CD4-positive, alpha-beta T cell treated with Interleukin-21 for 1 hour (primary cell): ENCODE measurements around the gene KLK4.
A peak's percentile ranks its signal among the peaks of the same experiment; 100 is the strongest.
"Not testable (repeated sequence)": the region's sequence is repeated elsewhere in the genome, so short reads cannot be mapped to it uniquely, and the experiment has no call there.

Source experiments
- DNase-seq: peaks from one replicate; pipeline ENCODE4 v3.0.0-alpha.2; 2020

KLK4 gene

DNA sequence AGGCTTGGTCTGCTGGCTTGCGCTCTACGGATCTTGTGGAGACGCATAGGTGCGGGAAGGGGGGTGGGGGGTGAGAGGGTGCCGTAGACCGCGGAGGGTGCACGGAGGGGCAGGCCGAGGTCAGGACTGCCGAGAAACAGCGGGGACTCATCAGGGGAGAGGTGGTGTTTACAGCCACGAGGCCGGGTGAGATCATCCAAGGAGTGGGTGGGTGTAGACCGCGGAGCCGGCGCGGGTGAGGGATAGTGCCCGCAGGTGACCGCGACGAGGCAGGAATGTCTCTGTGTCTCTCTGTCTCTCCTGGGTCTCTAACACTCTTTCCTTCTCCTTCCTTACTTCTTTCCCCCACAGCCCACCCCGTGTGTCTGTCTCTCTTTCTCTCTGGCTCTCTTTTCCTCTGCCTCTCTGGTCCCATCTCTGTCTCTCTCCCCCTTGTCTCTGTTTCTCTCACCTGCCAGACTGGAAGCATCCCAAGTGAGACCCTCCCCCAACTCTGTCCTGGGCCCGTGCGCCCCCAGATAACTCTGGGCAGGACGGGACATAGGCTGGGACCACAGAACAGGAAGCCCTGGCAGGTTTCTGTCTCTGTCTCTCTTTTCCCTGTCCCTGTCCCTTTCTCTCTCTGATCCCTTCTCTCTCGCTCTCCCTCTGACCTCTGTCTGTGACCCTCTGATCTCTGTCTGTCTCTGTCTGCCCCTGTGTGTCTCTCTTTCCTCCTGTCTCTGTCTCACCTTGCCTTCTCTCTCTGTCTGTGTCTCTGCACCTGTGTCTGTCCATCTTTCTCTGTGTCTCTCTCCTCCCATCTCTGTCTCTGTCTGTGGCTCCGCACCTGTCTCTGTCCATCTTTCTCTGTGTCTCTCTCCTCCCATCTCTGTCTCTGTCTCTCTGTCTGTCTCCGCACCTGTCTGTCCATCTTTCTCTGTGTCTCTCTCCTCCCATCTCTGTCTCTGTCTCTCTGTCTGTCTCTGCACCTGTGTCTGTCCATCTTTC, 1.8 kb upstream of the KLK4 start:
- DNase-seq: no peak

DNA sequence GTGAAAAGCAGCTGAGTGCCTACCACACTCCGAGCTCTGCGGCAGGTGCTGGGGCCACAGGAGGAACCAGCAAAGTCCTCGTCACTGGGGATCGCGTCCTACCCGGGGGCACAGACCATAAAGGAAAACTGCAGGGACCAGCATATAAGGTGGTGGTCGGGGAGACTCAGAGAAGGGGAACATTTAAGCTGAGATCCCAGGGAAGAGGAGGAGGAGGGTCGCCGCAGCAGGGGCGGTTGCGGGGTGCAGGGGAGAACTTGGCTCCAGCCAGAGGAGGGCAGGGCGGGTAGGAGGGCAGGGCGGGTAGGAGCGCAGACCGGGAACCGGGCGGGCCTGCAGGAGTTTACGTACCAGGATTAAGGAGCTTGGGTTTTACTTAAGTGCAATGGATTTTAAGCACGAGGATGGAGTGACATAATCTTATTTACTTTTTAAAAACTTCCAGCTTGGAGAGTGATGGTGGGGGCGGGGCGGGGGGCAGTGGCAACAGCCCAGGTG, 956 bp upstream of the KLK4 start:
- no peak for DNase-seq

GRCh38 chr19:50910722-50911121, 473 bp downstream of the KLK4 start:
- DNase-seq: no peak

DNA sequence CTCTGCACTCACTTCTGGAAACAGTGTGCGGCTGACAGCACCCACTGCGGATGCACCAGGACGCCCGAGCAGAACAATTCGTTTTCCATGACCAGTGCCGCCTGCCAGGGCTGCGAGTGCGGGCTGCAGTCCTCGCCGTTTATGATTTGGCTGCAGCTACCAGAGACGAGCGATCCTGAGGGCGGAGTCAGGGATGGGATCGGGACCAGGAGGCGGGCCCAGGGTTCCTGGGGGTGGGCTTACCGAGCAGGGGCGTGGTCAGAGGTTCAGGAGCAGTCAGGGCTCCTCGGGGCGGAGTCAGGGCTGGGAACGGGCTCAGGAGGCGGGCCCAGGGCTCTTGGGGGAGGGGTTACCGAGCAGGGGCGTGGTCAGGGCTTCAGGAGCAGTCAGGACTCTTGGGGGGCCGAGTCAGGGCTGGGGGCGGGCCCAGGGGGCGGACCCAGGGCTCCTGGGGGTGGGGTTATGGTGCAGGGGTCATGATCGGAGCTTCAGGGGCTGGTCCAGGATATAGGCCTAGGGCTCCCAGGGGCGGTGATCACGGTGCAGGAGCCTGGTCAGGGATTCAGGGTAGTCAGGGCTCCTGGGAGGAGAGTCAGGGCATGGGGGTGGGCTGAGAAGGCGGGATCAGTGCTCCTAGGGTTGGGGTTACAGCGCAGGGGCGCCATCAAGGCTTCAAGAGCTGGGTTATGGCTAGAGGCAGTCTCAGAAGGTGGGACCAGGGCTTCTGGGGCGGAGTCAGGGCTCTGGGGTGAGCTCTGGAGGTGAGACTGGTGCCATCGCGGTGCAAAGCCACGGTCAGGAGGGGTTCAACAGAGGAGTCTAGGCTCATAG, 1.7 kb downstream of the KLK4 start:
- no peak for DNase-seq

GRCh38 chr19:50908336-50908735, 2.9 kb downstream of the KLK4 start:
- no peak for DNase-seq

DNA sequence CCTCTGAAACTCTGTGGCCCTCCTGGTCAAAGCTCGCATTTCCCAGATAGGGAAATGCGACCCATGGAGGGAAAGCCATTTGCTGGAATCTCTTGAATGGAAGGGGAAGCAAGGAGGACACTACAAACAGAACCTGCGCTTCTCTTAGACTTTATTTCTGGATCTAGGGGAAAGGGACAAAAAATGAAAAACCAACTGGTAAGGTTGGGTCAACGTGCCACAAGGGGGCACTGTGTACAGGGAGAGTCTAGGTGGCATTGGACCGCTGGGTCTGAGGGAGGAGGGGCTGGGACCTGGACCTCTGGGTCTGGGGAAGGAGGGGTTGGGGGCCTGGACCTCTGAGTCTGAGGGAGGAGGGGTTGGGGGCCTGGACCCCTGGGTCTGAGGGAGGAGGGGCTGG, 5.0 kb downstream of the KLK4 start:
- peak; percentile 11 for DNase-seq

- no peak for DNase-seq
These were observed 8.6 kb downstream of the KLK4 start for GRCh38 chr19:50902640-50903039.

DNA sequence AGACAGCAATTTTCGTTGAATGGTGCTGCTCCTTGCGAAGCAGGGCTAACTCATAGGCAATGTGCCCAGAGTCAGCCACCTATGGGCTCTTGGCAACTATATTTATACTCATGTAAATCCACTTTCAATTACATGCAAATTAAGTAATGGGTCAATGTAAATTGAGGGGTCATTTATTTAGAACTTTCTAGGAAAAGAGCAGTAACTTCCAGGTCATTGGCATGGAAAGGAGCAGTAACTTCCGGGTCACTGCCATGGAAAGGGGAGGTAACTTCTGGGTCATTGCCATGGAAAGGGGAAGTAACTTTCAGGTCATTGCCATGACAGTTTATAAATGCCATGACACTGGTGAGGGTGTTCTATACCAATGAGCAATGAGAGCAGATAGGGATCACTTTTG, 11.6 kb downstream of the KLK4 start:
- DNase-seq: no peak

GRCh38 chr19:50898018-50898417, 13.2 kb downstream of the KLK4 start:
- DNase-seq: no peak

GRCh38 chr19:50897612-50898011, 13.6 kb downstream of the KLK4 start:
- DNase-seq: no peak

GRCh38 chr19:50897191-50897607, 14.0 kb downstream of the KLK4 start:
- DNase-seq: no peak

DNA sequence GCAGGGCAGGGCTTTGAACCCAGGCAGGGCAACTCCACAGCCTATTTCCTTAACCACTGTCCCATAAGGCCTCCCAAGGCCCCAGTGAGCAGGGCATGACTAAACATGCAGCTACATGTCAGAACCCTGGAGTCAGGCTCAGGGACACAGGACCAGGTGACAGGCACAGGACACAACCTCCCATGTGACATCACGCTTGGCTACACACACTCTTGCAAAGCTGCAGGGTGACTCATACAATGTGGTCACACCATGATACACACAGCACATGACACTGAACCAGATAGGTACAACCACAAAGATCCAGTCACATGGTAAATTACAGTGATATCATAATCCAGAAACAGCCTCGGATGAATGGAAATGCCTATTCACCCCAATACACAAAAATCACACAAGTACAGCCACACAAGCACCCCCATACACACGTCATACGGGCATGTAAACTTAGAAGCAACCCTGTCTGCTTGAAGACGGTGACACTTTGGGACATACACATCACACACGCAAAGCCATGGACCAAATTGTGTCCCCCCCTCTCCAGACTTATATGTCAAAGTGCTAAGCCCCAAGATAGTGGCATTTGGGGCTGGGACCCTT, 14.5 kb downstream of the KLK4 start:
- DNase-seq: no peak

DNA sequence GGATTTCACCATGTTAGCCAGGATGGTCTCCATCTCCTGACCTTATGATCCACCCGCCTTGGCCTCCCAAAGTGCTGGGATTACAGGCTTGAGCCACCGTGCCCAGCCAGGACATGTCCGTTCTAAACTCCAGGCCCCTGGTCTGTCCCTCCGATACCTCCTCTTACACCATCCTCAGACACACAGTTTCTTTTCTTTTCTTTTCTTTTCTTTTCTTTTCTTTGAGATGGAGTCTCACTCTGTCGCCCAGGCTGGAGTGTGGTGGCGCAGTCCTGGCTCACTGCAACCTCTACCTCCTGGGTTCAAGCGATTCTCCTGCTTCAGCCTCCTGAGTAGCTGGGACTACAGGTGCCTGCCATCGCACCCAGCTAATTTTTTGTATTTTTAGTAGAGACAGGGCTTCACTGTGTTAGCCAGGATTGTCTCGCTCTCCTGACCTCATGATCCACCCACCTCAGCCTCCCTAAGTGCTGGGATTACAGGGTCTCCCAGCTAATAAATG, 15.1 kb downstream of the KLK4 start:
- DNase-seq: not testable (repeated sequence)

DNA sequence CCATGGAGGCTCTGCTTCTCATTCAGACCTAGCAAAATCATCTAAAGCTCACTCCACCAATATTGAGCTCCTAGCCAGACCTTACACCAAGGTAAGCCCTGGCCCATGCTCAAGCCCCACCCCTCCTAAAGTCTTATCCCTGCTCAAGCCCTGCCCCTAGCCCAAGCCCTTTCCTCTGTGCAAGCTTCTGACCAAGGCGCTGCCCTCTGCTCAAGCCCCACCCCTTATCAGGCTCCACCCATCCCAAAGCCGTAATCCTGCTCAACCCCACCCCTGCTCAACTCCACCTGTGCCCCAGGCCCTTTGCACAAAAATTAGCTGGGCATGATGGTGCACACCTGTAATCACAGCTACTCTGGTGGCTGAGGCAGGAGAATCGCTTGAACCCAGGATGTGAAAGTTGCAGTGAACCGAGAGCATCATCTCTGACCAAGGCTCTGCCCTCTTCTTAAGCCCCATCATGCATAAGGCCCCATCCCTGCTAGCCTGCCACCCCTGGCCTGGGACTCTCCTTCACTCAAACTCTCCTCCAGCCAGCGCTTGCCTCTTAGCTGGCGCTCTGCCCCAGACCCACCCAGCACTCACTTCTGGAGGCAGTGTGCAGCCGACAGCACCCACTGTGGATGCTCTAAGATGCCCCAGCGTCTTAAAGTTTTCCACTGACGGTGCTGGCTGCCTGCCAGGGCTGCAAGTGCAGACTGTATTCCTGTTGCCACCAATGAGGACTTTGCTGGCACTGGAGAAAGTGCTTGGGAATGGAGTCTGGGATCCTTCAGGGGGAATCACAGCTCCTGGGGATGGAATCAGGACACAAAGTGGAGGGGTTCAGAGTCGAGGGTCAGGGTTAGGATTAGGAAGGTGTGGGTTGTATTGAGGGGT, 16.5 kb downstream of the KLK4 start:
- DNase-seq: no peak

- no peak for DNase-seq
These were observed 18.0 kb downstream of the KLK4 start for GRCh38 chr19:50893047-50893736.

DNA sequence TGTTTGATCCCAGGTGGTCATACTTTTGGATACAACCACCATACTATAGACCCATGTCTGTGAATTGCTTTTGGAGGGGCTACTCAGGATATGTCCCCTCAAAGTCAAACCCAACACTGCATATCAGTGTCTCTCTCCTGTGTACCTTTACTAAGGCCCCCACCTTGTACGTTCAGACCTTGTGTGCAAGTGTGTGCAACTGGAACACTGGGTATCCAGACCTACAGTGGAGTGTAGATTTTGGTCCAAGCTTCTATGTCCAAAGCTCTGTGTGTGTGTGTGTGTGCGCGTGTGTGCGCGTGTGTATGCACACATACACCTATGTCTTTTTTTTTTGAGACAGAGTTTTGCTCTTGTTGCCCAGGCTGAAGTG, 20.0 kb downstream of the KLK4 start:
- no peak for DNase-seq

DNA sequence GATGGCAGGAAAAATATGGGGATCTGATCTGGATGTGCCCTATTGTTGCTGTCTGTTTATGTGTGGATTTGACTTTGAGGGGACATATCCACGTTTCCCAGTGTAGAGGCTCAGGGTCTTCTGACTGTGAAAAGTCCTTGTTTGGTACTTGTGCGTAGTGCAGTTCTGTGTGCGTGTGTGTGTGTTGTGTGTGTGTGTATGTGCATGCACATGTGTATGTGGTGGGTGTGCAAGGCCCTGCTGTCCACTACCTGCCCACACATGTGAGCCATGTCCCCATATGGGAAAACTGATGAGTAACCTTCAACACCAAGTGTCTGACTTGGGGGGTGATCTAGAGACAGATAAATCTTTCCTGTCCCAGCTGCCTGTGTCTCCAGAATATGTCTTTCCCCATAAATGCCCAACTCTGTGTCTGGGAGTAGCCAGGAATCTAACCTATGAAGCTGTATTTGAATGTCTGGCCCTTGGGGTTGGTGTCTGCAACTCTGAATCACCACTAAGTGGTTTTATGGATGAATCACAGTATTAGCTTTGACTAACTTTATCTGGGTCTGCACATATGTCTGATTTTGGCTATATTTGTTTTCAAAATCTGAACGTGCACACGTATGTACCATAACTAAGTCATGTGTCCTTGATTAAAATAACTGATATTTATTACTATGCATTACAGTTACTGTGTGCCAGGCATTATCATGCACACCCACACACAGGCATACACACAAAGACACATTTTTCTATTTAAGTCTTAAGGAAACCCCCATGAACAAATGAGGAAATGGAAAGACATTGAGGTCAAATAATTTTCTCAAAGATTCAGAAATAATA, 20.6 kb downstream of the KLK4 start:
- DNase-seq: no peak

- no peak for DNase-seq
These were observed 21.6 kb downstream of the KLK4 start for GRCh38 chr19:50889638-50890037.

DNA sequence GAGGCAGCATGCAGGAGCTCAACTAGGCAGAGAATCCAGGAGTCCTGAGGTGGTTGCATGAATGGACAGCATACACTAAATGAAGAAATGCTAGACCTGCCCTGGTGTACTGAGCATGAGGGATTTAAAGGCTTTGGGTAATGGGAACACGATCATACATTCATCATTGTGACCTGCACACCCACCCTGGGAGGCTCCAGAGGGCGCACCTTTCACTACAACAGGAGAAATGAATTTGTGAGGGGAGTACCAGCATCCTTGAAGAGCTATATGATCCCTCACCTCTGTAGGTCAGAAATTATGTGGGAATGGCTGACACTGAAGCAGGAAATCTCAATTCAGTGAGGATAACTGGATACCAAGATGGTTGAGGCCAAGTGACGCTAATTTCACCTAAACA, 29.0 kb downstream of the KLK4 start:
- DNase-seq: no peak

DNA sequence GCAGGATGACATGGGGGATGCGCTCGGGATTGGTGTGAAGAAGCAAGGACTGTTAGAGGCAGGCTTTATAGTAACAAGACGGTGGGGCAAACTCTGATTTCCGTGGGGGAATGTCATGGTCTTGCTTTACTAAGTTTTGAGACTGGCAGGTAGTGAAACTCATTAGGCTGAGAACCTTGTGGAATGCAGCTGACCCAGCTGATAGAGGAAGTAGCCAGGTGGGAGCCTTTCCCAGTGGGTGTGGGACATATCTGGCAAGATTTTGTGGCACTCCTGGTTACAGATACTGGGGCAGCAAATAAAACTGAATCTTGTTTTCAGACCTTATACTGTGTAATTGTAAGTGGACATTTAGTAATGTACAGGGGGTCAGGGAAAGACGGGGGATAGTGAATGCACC, 31.0 kb downstream of the KLK4 start:
- no peak for DNase-seq

- DNase-seq: no peak
These were observed 32.3 kb downstream of the KLK4 start for GRCh38 chr19:50878851-50879250.
